OCI-LY3 (cell line): Measurements from ENCODE around the gene MBD6.

Source experiments
- H2AFZ ChIP-seq: fragments of 200-600, 300-600 bp; shearing (Covaris generic); 2 replicates; pipeline ENCODE4 v1.6.0; 2014; ENCODE audit warnings: antibody characterized with exemption, low read depth, low read length
- H3K27ac ChIP-seq: fragments of 200-600, 300-600 bp; sonication (generic); 2 replicates; pipeline ENCODE4 v1.5.1; 2014; ENCODE audit warnings: mild to moderate bottlenecking, low read length, moderate library complexity, mixed read lengths
- H3K27me3 ChIP-seq: fragments of 200-600, 300-600 bp; sonication (generic); 2 replicates; pipeline ENCODE4 v1.6.1; 2014; ENCODE audit warnings: low read depth, low read length, mixed read lengths
- H3K36me3 ChIP-seq: fragments of 200-600, 300-600 bp; sonication (generic); replicated peaks from 2 replicates; pipeline ENCODE3; 2014; ENCODE audit warnings: low read depth, low read length, mixed read lengths
- H3K4me1 ChIP-seq: fragments of 300-600, 200-600 bp; sonication (generic); 2 replicates; pipeline ENCODE4 v1.6.1; 2014; ENCODE audit warnings: low read length, mixed read lengths
- H3K4me2 ChIP-seq: fragments of 200-600, 300-600 bp; sonication (generic); 2 replicates; pipeline ENCODE4 v1.6.1; 2014; ENCODE audit warnings: low read length, mixed read lengths
- H3K4me3 ChIP-seq: fragments of 300-600, 200-600 bp; sonication (generic); 2 replicates; pipeline ENCODE4 v1.5.1; 2014; ENCODE audit warnings: antibody characterized with exemption, mild to moderate bottlenecking, low read length, moderate library complexity
- H3K79me2 ChIP-seq: fragments of 300-600, 200-600 bp; shearing (Covaris generic); 2 replicates; pipeline ENCODE4 v1.6.1; 2014; ENCODE audit warnings: mild to moderate bottlenecking, low read length, mixed read lengths
- H3K9ac ChIP-seq: fragments of 300-600, 200-600 bp; shearing (Covaris generic); 2 replicates; pipeline ENCODE4 v1.6.0; 2014; ENCODE audit warnings: mild to moderate bottlenecking, low read length, moderate library complexity
- H3K9me3 ChIP-seq: fragments of 200-600, 300-600 bp; shearing (Covaris generic); 2 replicates; pipeline ENCODE4 v1.6.1; 2014; ENCODE audit warnings: low read length, mixed read lengths; ENCODE audit not compliant: insufficient read depth
- H4K20me1 ChIP-seq: fragments of 200-600, 300-600 bp; sonication (generic); 2 replicates; pipeline ENCODE4 v1.6.1; 2016; ENCODE audit warnings: low read length, mixed read lengths; ENCODE audit not compliant: insufficient read depth
- CTCF ChIP-seq: fragments of 200-600, 300-600 bp; sonication (generic); IDR thresholded peaks from 2 replicates; pipeline ENCODE4 v1.5.1; 2014; ENCODE audit warnings: antibody characterized with exemption, low read length, low read depth
- EZH2phosphoT487 ChIP-seq: fragments of 200-600 bp; shearing (Covaris generic); IDR thresholded peaks from 2 replicates; pipeline ENCODE4 v1.6.1; 2018; ENCODE audit warnings: antibody characterized with exemption, mixed run types, low read depth

MBD6 gene

GRCh38 chr12:57534250-57534649 is 11.6 kb downstream of the MBD6 start:
- TF ChIP-seq CTCF (no peak), EZH2phosphoT487 (no peak)
- no peak overlapping the region for H3K4me2 ChIP-seq
- no peak overlapping the region for H3K27ac ChIP-seq
- H4K20me1 ChIP-seq = no peaks in the 10 kb centered on the region
- H3K4me3 ChIP-seq = no peak overlapping the region
- H3K79me2 ChIP-seq = no peaks in the 10 kb centered on the region
- no peaks in the 10 kb centered on the region for H3K9me3 ChIP-seq
- no peaks in the 10 kb centered on the region for H3K4me1 ChIP-seq
- H3K36me3 ChIP-seq = peaks cover 34% of the 10 kb centered on the region
- H3K27me3 ChIP-seq = no peaks in the 10 kb centered on the region
- H3K9ac ChIP-seq = no peak overlapping the region
- no peak overlapping the region for H2AFZ ChIP-seq

DNA sequence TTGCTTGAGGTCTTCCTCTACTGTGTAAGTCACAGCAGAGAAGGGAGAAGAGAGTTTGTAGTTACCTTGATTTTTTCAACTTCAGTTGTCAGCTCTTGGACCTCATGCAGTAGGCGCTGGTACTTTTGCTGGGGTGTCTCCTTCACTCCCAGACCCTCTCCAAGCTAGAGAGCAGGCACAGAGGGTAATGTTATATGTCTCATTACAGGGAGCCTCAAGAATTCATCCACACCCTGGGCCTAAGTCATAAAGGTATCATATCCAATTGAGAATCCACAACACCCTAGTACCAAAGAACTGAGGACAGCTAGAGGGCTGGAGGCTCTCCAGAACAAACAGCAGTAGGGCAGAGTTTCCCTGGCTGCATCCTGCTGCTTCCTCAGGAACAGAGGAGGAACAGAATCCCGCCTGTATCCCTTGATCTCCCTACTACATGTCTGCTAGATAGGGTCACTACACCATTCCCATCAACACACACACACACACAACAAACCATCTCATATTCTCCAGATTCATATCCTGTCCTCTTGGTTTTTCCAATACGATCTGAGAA is 12.4 kb downstream of the MBD6 start:
- no peak for TF ChIP-seq CTCF
- no peak for TF ChIP-seq EZH2phosphoT487
- H3K4me2 ChIP-seq = no peak overlapping the region
- H3K9me3 ChIP-seq = no peaks in the 10 kb centered on the region
- H3K27ac ChIP-seq = no peak overlapping the region
- H3K4me1 ChIP-seq = no peaks in the 10 kb centered on the region
- H3K9ac ChIP-seq = no peak overlapping the region
- no peak overlapping the region for H2AFZ ChIP-seq
- no peaks in the 10 kb centered on the region for H3K79me2 ChIP-seq
- H3K27me3 ChIP-seq = no peaks in the 10 kb centered on the region
- peaks cover 31% of the 10 kb centered on the region for H3K36me3 ChIP-seq
- no peak overlapping the region for H3K4me3 ChIP-seq
- no peaks in the 10 kb centered on the region for H4K20me1 ChIP-seq

GRCh38 chr12:57535764-57536596 is 13.4 kb downstream of the MBD6 start:
- no peaks in the 10 kb centered on the region for H3K9me3 ChIP-seq
- H2AFZ ChIP-seq = no peak overlapping the region
- no peak overlapping the region for H3K27ac ChIP-seq
- H3K4me2 ChIP-seq = no peak overlapping the region
- no peaks in the 10 kb centered on the region for H3K4me1 ChIP-seq
- TF ChIP-seq CTCF = no peak
- no peak for TF ChIP-seq EZH2phosphoT487
- H3K27me3 ChIP-seq = no peaks in the 10 kb centered on the region
- peaks cover 23% of the 10 kb centered on the region for H3K36me3 ChIP-seq
- H3K9ac ChIP-seq = no peak overlapping the region
- no peak overlapping the region for H3K4me3 ChIP-seq
- no peaks in the 10 kb centered on the region for H4K20me1 ChIP-seq
- H3K79me2 ChIP-seq = no peaks in the 10 kb centered on the region

DNA sequence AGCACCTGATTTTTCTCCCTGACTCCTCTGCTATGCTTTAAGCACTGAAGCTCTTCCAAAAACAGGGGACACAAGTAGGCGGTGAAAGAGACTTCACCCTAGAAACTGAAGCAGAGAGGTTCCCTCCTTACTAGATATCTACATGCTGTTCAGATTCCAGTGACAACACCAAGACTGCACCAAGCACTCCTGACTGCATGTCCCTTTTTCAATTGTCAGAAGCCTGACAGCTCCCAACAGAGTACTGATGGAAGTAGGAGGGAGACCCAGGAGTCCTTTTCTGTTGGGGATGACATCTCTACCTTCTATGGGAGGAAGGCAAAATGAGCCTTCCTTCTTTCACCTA is 13.9 kb downstream of the MBD6 start:
- no peak overlapping the region for H2AFZ ChIP-seq
- H3K4me2 ChIP-seq = no peak overlapping the region
- no peak for TF ChIP-seq CTCF
- H4K20me1 ChIP-seq = no peaks in the 10 kb centered on the region
- H3K4me3 ChIP-seq = no peak overlapping the region
- peaks cover 25% of the 10 kb centered on the region for H3K36me3 ChIP-seq
- H3K27ac ChIP-seq = no peak overlapping the region
- H3K9me3 ChIP-seq = no peaks in the 10 kb centered on the region
- no peaks in the 10 kb centered on the region for H3K27me3 ChIP-seq
- H3K4me1 ChIP-seq = no peaks in the 10 kb centered on the region
- no peak overlapping the region for H3K9ac ChIP-seq
- no peaks in the 10 kb centered on the region for H3K79me2 ChIP-seq
